Measurements from ENCODE around the gene WSCD2. TPM values are rescaled to one million over a fixed set of nuclear protein-coding genes. Genes with fewer than 3 reads are reported as not detected.

The WSCD2 gene
- total RNA-seq, 1 donor from 2014 or later: 72.9 TPM

- no peak for TF ChIP-seq CTCF (conservative IDR thresholded peaks at IDR 0.05)
Measured at GRCh38 chr12:108187831-108188230, 58.7 kb downstream of the WSCD2 start.

GRCh38 chr12:108190529-108190928, 61.4 kb downstream of the WSCD2 start:
- no peak for TF ChIP-seq CTCF (conservative IDR thresholded peaks at IDR 0.05)
- no peak overlapping the region for H3K27ac Mint-ChIP-seq
- H3K36me3 Mint-ChIP-seq: no peaks in the 10 kb centered on the region
- H3K9me3 Mint-ChIP-seq: no peaks in the 10 kb centered on the region
- DNase-seq (ENCODE audit: extremely low spot score, unreplicated experiment): no peak
- H3K27me3 Mint-ChIP-seq: peaks cover 31% of the 10 kb centered on the region
- peaks cover 8% of the 10 kb centered on the region for H3K4me1 Mint-ChIP-seq (ENCODE audit: unreplicated experiment)
- H3K4me3 Mint-ChIP-seq: no peak overlapping the region

More at GRCh38 chr12:108187831-108188230, 58.7 kb downstream of the WSCD2 start:
- Mint-ChIP-seq H3K9me3 (no peaks in the 10 kb centered on the region), H3K36me3 (no peaks in the 10 kb centered on the region), H3K27ac (no peak overlapping the region), H3K27me3 (peaks cover 33% of the 10 kb centered on the region), H3K4me1 (ENCODE audit: unreplicated experiment) (peaks cover 8% of the 10 kb centered on the region), H3K4me3 (no peak overlapping the region)
- DNase-seq (ENCODE audit: extremely low spot score, unreplicated experiment): no peak

GRCh38 chr12:108191086-108191485, 62.0 kb downstream of the WSCD2 start:
- Mint-ChIP-seq H3K4me1 (ENCODE audit: unreplicated experiment) (peaks cover 8% of the 10 kb centered on the region), H3K36me3 (no peaks in the 10 kb centered on the region), H3K4me3 (no peak overlapping the region), H3K9me3 (no peaks in the 10 kb centered on the region), H3K27ac (no peak overlapping the region), H3K27me3 (peaks cover 30% of the 10 kb centered on the region)
- no peak for TF ChIP-seq CTCF (conservative IDR thresholded peaks at IDR 0.05)
- no peak for DNase-seq (ENCODE audit: extremely low spot score, unreplicated experiment)

GRCh38 chr12:108191938-108192337, 62.9 kb downstream of the WSCD2 start:
- TF ChIP-seq CTCF (conservative IDR thresholded peaks at IDR 0.05): no peak
- no peak overlapping the region for H3K4me3 Mint-ChIP-seq
- no peaks in the 10 kb centered on the region for H3K36me3 Mint-ChIP-seq
- H3K9me3 Mint-ChIP-seq: no peaks in the 10 kb centered on the region
- peaks cover 8% of the 10 kb centered on the region for H3K4me1 Mint-ChIP-seq (ENCODE audit: unreplicated experiment)
- no peak for DNase-seq (ENCODE audit: extremely low spot score, unreplicated experiment)
- no peak overlapping the region for H3K27ac Mint-ChIP-seq
- H3K27me3 Mint-ChIP-seq: peaks cover 21% of the 10 kb centered on the region

GRCh38 chr12:108193493-108193892, 64.4 kb downstream of the WSCD2 start:
- no peak for TF ChIP-seq CTCF (conservative IDR thresholded peaks at IDR 0.05)
- Mint-ChIP-seq H3K27ac (no peak overlapping the region), H3K4me3 (no peak overlapping the region), H3K4me1 (ENCODE audit: unreplicated experiment) (peaks cover 8% of the 10 kb centered on the region), H3K9me3 (no peaks in the 10 kb centered on the region), H3K36me3 (no peaks in the 10 kb centered on the region), H3K27me3 (peaks cover 31% of the 10 kb centered on the region)
- no peak for DNase-seq (ENCODE audit: extremely low spot score, unreplicated experiment)

- H3K9me3 Mint-ChIP-seq: no peaks in the 10 kb centered on the region
Measured at GRCh38 chr12:108193917-108194316, 64.8 kb downstream of the WSCD2 start.

More at GRCh38 chr12:108193917-108194316, 64.8 kb downstream of the WSCD2 start:
- no peak overlapping the region for H3K4me3 Mint-ChIP-seq
- peak; percentile 88 for TF ChIP-seq CTCF (conservative IDR thresholded peaks at IDR 0.05)
- H3K4me1 Mint-ChIP-seq (ENCODE audit: unreplicated experiment): peaks cover 8% of the 10 kb centered on the region
- H3K27ac Mint-ChIP-seq: no peak overlapping the region
- no peak for DNase-seq (ENCODE audit: extremely low spot score, unreplicated experiment)
- peaks cover 27% of the 10 kb centered on the region for H3K27me3 Mint-ChIP-seq
- no peaks in the 10 kb centered on the region for H3K36me3 Mint-ChIP-seq

Measured in type B pancreatic cell (in vitro differentiated cells).